Measurements from ENCODE around the gene DGCR6. TPM values are rescaled to one million over a fixed set of nuclear protein-coding genes. Genes with fewer than 3 reads are reported as not detected.
"Not testable (repeated sequence)": the region's sequence is repeated elsewhere in the genome, so short reads cannot be mapped to it uniquely, and the experiment has no call there.

The DGCR6 gene
- total RNA-seq, 1 experiment from 2014 or later: 1.7 TPM

- H3K4me1 Mint-ChIP-seq (ENCODE audit: insufficient read depth, unreplicated experiment): no peaks in the 10 kb centered on the region
- intact Hi-C loops (cut with micrococcal nuclease): no loop called here
- BruUV-seq (replicated peaks): no TSS peak
- ChIA-PET POLR2A (interaction anchor here (0.6 kb wide), 1 partner anchor 18 kb away, joined by 3 read pairs; no protein-coding TSS in a partner anchor), CTCF (no interaction called here)
- no peaks in the 10 kb centered on the region for H3K27me3 Mint-ChIP-seq (ENCODE audit: insufficient read depth, unreplicated experiment)
- TF ChIP-seq CTCF (IDR thresholded peaks at IDR 0.05; ENCODE audit: unreplicated experiment): no peak
- H3K36me3 Mint-ChIP-seq (ENCODE audit: insufficient read depth, unreplicated experiment): no peaks in the 10 kb centered on the region
- DNase-seq (ENCODE audit: unreplicated experiment): no peak
- H3K9me3 Mint-ChIP-seq (ENCODE audit: unreplicated experiment): no peaks in the 10 kb centered on the region
- no peak overlapping the region for H3K27ac Mint-ChIP-seq (ENCODE audit: low read depth, unreplicated experiment)
- no peak overlapping the region for H3K4me3 Mint-ChIP-seq (ENCODE audit: unreplicated experiment)
Measured at GRCh38 chr22:18927573-18927972, 21.5 kb downstream of the DGCR6 start.

GRCh38 chr22:18929459-18929858 lies 23.3 kb downstream of the DGCR6 start:
- POLR2A ChIA-PET: interaction anchor here (0.7 to 1.2 kb wide), 5 partner anchors 8 to 193 kb away, joined by 3 to 8 read pairs (median 4); partner anchors contain the start of genes DGCR2 and DGCR6
- no TSS peak for BruUV-seq (replicated peaks)

GRCh38 chr22:18931905-18932652 lies 26.0 kb downstream of the DGCR6 start:
- H3K4me1 Mint-ChIP-seq (ENCODE audit: insufficient read depth, unreplicated experiment): no peaks in the 10 kb centered on the region
- DNase-seq (ENCODE audit: unreplicated experiment): no peak
- no peaks in the 10 kb centered on the region for H3K27me3 Mint-ChIP-seq (ENCODE audit: insufficient read depth, unreplicated experiment)
- ChIA-PET CTCF (interaction anchor here (1.6 kb wide), 1 partner anchor 19 kb away, joined by 5 read pairs; no protein-coding TSS in a partner anchor), POLR2A (no interaction called here)
- H3K4me3 Mint-ChIP-seq (ENCODE audit: unreplicated experiment): no peak overlapping the region
- TF ChIP-seq CTCF (IDR thresholded peaks at IDR 0.05; ENCODE audit: unreplicated experiment): no peak
- no peak overlapping the region for H3K27ac Mint-ChIP-seq (ENCODE audit: low read depth, unreplicated experiment)
- intact Hi-C loops (cut with micrococcal nuclease): no loop called here
- no peaks in the 10 kb centered on the region for H3K9me3 Mint-ChIP-seq (ENCODE audit: unreplicated experiment)
- BruUV-seq (replicated peaks): no TSS peak
- no peaks in the 10 kb centered on the region for H3K36me3 Mint-ChIP-seq (ENCODE audit: insufficient read depth, unreplicated experiment)

More at GRCh38 chr22:18929459-18929858, 23.3 kb downstream of the DGCR6 start:
- CTCF ChIA-PET: interaction anchor here (0.6 to 1.0 kb wide), 4 partner anchors 13 to 1100 kb away, joined by 3 to 4 read pairs (median 4); partner anchors contain the start of gene DGCR6
- no peak for DNase-seq (ENCODE audit: unreplicated experiment)
- TF ChIP-seq CTCF (IDR thresholded peaks at IDR 0.05; ENCODE audit: unreplicated experiment): no peak
- Mint-ChIP-seq H3K27me3 (ENCODE audit: insufficient read depth, unreplicated experiment) (no peaks in the 10 kb centered on the region), H3K4me1 (ENCODE audit: insufficient read depth, unreplicated experiment) (no peaks in the 10 kb centered on the region), H3K4me3 (ENCODE audit: unreplicated experiment) (no peak overlapping the region), H3K9me3 (ENCODE audit: unreplicated experiment) (no peaks in the 10 kb centered on the region), H3K36me3 (ENCODE audit: insufficient read depth, unreplicated experiment) (no peaks in the 10 kb centered on the region), H3K27ac (ENCODE audit: low read depth, unreplicated experiment) (no peak overlapping the region)
- intact Hi-C loops (cut with micrococcal nuclease): no loop called here

GRCh38 chr22:18933914-18934313 lies 27.8 kb downstream of the DGCR6 start:
- H3K36me3 Mint-ChIP-seq (ENCODE audit: insufficient read depth, unreplicated experiment): no peaks in the 10 kb centered on the region
- H3K4me3 Mint-ChIP-seq (ENCODE audit: unreplicated experiment): no peak overlapping the region
- no peaks in the 10 kb centered on the region for H3K4me1 Mint-ChIP-seq (ENCODE audit: insufficient read depth, unreplicated experiment)
- intact Hi-C loops (cut with micrococcal nuclease): no loop called here
- no peak for DNase-seq (ENCODE audit: unreplicated experiment)
- ChIA-PET CTCF (no interaction called here), POLR2A (interaction anchor here (1.1 to 2.8 kb wide), 3 partner anchors 28 to 188 kb away, joined by 3 to 12 read pairs (median 5); partner anchors contain the start of gene DGCR6)
- no peak overlapping the region for H3K27ac Mint-ChIP-seq (ENCODE audit: low read depth, unreplicated experiment)
- BruUV-seq (replicated peaks): no TSS peak
- no peak for TF ChIP-seq CTCF (IDR thresholded peaks at IDR 0.05; ENCODE audit: unreplicated experiment)
- H3K27me3 Mint-ChIP-seq (ENCODE audit: insufficient read depth, unreplicated experiment): no peaks in the 10 kb centered on the region
- no peaks in the 10 kb centered on the region for H3K9me3 Mint-ChIP-seq (ENCODE audit: unreplicated experiment)

- H3K27me3 Mint-ChIP-seq (ENCODE audit: insufficient read depth, unreplicated experiment); CTCF ChIA-PET; H3K4me3 Mint-ChIP-seq (ENCODE audit: unreplicated experiment); H3K27ac Mint-ChIP-seq (ENCODE audit: low read depth, unreplicated experiment); H3K4me1 Mint-ChIP-seq (ENCODE audit: insufficient read depth, unreplicated experiment); DNase-seq (ENCODE audit: unreplicated experiment); H3K9me3 Mint-ChIP-seq (ENCODE audit: unreplicated experiment); intact Hi-C loops (cut with micrococcal nuclease); BruUV-seq (replicated peaks); H3K36me3 Mint-ChIP-seq (ENCODE audit: insufficient read depth, unreplicated experiment): not testable (repeated sequence)
- POLR2A ChIA-PET: interaction anchor here (1.1 to 2.8 kb wide), 2 partner anchors 29 to 45 kb away, joined by 5 to 12 read pairs; partner anchors contain the start of gene DGCR6
Measured at GRCh38 chr22:18934688-18935087, 28.6 kb downstream of the DGCR6 start.

All from MCF 10A (cell line).